ENCODE data around the gene FTO. TPM values are rescaled to one million over a fixed set of nuclear protein-coding genes. Genes with fewer than 3 reads are reported as not detected.

FTO gene
- total RNA-seq, 2 donors from 2014 or later = 47.5 to 50.4 TPM

DNA sequence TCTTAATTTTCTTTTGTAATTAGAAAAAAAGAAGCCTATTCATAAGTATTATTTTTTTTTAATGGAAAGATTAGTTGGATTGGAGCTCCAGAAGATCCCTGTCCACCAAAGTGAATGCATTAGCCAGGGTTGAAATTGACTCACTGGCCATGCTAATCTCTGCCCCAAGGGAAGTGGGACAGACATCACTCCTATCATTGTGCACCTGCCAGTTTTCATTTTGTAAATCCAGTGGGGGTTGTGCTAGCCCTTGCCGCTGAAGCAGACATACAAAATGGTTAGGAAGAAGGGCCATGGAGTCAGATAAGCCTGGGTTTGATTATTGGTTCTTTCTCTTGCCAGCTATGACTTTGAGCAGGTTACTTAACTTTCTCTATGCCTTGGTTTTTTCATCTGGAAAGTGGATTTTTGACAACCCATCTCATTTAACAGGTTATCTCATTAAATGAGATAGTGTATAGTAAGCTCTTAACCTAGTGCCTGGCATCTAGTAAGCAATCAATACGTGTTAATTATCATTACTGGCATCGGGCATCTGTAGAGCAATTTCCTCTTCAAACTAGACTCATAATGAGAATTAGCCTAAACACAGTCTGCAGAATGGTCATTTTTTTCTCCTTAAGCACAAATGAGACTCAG, 365.8 kb downstream of the FTO start:
- ATAC-seq = no peak
- DNase-seq = no peak
- Histone ChIP-seq H3K27me3 (no peaks in the 10 kb centered on the region), H3K9me3 (no peaks in the 10 kb centered on the region), H3K36me3 (replicated peaks in 1 of 2; ENCODE audit: insufficient read depth in 1 of 2, low read depth in 2 of 2) (no peaks in the 10 kb centered on the region), H3K4me3 (no peak overlapping the region), H3K27ac (no peak overlapping the region), H3K4me1 (no peaks in the 10 kb centered on the region)
- no peak for TF ChIP-seq POLR2A (IDR thresholded peaks at IDR 0.05)
- TF ChIP-seq, protein P1, sequence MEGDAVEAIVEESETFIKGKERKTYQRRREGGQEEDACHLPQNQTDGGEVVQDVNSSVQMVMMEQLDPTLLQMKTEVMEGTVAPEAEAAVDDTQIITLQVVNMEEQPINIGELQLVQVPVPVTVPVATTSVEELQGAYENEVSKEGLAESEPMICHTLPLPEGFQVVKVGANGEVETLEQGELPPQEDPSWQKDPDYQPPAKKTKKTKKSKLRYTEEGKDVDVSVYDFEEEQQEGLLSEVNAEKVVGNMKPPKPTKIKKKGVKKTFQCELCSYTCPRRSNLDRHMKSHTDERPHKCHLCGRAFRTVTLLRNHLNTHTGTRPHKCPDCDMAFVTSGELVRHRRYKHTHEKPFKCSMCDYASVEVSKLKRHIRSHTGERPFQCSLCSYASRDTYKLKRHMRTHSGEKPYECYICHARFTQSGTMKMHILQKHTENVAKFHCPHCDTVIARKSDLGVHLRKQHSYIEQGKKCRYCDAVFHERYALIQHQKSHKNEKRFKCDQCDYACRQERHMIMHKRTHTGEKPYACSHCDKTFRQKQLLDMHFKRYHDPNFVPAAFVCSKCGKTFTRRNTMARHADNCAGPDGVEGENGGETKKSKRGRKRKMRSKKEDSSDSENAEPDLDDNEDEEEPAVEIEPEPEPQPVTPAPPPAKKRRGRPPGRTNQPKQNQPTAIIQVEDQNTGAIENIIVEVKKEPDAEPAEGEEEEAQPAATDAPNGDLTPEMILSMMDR (IDR thresholded peaks at IDR 0.05) = no peak
- intact Hi-C loops (cut with DNase I) = no loop called here
- 74 to 78% methylated on average over 3 of the region's 3 CpGs for WGBS, 2 donors

DNA sequence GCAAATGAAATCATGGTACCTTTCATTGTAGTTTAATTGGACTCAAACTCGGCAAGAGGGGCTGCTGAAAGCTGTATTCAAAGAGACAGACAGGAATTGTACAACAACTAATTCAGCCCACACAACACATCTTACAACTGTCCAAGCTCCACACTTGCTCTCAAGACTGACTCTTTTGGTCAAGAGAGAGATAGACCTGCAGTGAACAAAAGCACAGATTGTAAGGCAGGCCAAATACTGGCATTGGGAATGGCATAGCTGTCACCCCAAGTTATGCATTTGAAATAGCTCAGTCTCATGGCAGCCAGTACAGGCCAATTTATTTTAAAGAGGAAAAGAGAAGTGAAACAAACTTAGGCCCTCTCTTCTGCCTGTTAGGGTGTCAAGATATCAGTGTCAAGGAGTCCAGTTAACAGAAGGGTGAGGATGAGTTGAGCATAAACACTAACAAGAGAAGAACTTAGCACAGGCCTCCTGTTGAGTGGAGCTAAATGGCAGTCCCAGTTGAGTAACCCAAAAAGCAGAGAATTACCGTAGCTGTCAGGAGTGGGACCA, 366.9 kb downstream of the FTO start:
- ATAC-seq = no peak
- no peak for DNase-seq
- H3K4me1 ChIP-seq = no peaks in the 10 kb centered on the region
- H3K27ac ChIP-seq = no peak overlapping the region
- no peak overlapping the region for H3K4me3 ChIP-seq
- H3K36me3 ChIP-seq (replicated peaks in 1 of 2; ENCODE audit: insufficient read depth in 1 of 2, low read depth in 2 of 2) = no peaks in the 10 kb centered on the region
- no peaks in the 10 kb centered on the region for H3K27me3 ChIP-seq
- intact Hi-C loops (cut with DNase I) = no loop called here
- WGBS, 2 donors = 92 to 95% methylated on average over 2 of the region's 2 CpGs
- no peak for TF ChIP-seq POLR2A (IDR thresholded peaks at IDR 0.05)
- TF ChIP-seq, protein P1 (IDR thresholded peaks at IDR 0.05) = no peak
- no peaks in the 10 kb centered on the region for H3K9me3 ChIP-seq

DNA sequence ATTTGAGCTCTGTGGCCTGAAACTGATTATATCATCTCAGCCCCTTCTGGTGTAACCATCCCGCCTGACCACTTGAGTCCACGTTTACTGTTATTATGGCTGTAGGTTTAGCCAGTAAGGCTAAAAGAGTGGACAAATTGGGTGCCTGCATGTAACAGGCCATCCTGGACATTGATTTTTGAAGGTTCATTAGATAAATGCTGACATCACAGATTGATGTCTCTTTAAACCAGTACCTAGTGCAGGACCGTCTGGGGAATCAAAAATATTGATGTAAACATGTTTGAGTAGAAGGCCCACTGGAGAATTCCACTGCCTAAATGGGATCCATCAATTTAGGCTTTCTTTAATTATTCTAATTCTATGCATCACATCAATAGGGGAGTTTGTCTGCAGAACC, 367.6 kb downstream of the FTO start:
- intact Hi-C loops (cut with DNase I) = no loop called here
- Histone ChIP-seq H3K27me3 (no peaks in the 10 kb centered on the region), H3K4me3 (no peak overlapping the region), H3K9me3 (no peaks in the 10 kb centered on the region), H3K36me3 (replicated peaks in 1 of 2; ENCODE audit: insufficient read depth in 1 of 2, low read depth in 2 of 2) (no peaks in the 10 kb centered on the region), H3K27ac (no peak overlapping the region), H3K4me1 (no peaks in the 10 kb centered on the region)
- DNase-seq = no peak
- TF ChIP-seq POLR2A (IDR thresholded peaks at IDR 0.05) = no peak
- TF ChIP-seq, protein P1 (IDR thresholded peaks at IDR 0.05) = no peak
- WGBS, 2 donors = 88 to 95% methylated on average over 3 of the region's 3 CpGs
- ATAC-seq = no peak

DNA sequence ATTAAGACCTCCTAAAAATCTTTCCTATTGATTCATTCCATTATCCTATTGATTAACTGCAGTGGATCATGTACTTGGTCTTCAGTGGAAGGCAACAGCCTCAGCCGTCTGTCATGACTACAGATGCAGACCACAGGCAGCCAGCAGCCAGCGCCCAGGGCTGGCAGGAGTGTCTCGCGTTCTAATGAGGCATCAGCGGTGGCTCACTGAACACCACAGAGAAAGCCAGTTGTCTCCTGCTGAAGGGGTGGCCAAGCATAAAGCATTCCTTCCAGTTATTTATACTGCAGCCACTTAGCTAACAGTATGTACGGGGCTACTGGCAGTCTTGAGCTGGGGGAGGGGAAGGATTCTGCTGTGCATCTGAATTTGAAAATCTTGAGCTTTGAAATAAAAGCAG, 368.3 kb downstream of the FTO start:
- no peak for DNase-seq
- no peak overlapping the region for H3K27ac ChIP-seq
- no peaks in the 10 kb centered on the region for H3K36me3 ChIP-seq (replicated peaks in 1 of 2; ENCODE audit: insufficient read depth in 1 of 2, low read depth in 2 of 2)
- intact Hi-C loops (cut with DNase I) = no loop called here
- H3K9me3 ChIP-seq = no peaks in the 10 kb centered on the region
- H3K4me3 ChIP-seq = no peak overlapping the region
- TF ChIP-seq POLR2A (IDR thresholded peaks at IDR 0.05) = no peak
- TF ChIP-seq, protein P1 (IDR thresholded peaks at IDR 0.05) = no peak
- no peaks in the 10 kb centered on the region for H3K4me1 ChIP-seq
- H3K27me3 ChIP-seq = no peaks in the 10 kb centered on the region
- 90 to 92% methylated on average over 6 of the region's 6 CpGs for WGBS, 2 donors
- ATAC-seq = no peak

DNA sequence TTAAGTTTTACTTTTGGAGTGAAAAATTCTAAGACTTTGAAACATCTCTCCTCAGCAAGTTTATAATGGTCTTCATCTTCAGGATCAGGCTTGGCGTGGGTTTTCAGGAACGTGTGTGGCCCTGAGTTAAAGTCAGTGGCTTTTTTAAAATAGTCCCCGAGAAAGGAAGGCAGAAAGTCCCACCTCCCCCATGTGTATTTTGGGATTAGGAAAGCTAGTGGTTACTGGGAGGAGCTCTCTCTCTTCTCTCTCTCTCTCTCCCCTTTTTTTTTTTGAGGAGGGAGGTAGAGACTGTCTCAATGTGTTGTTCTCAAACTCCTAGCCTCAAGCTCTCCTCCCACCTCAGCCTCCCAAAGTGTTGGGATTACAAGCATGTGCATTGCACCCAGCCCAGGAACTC, 369.4 kb downstream of the FTO start:
- TF ChIP-seq, protein P1 (IDR thresholded peaks at IDR 0.05) = no peak
- no peak for TF ChIP-seq POLR2A (IDR thresholded peaks at IDR 0.05)

More for the DNA sequence above, 369.4 kb downstream of the FTO start:
- H3K4me3 ChIP-seq = no peak overlapping the region
- no peak overlapping the region for H3K27ac ChIP-seq
- no peaks in the 10 kb centered on the region for H3K9me3 ChIP-seq
- ATAC-seq (no peak), DNase-seq (no peak)
- intact Hi-C loops (cut with DNase I) = no loop called here
- H3K4me1 ChIP-seq = no peaks in the 10 kb centered on the region
- 76 to 91% methylated on average over 3 of the region's 3 CpGs for WGBS, 2 donors
- H3K36me3 ChIP-seq (replicated peaks in 1 of 2; ENCODE audit: insufficient read depth in 1 of 2, low read depth in 2 of 2) = no peaks in the 10 kb centered on the region
- H3K27me3 ChIP-seq = no peaks in the 10 kb centered on the region
